Measurements from ENCODE around the gene FTH1.

- TF ChIP-seq, protein P1, sequence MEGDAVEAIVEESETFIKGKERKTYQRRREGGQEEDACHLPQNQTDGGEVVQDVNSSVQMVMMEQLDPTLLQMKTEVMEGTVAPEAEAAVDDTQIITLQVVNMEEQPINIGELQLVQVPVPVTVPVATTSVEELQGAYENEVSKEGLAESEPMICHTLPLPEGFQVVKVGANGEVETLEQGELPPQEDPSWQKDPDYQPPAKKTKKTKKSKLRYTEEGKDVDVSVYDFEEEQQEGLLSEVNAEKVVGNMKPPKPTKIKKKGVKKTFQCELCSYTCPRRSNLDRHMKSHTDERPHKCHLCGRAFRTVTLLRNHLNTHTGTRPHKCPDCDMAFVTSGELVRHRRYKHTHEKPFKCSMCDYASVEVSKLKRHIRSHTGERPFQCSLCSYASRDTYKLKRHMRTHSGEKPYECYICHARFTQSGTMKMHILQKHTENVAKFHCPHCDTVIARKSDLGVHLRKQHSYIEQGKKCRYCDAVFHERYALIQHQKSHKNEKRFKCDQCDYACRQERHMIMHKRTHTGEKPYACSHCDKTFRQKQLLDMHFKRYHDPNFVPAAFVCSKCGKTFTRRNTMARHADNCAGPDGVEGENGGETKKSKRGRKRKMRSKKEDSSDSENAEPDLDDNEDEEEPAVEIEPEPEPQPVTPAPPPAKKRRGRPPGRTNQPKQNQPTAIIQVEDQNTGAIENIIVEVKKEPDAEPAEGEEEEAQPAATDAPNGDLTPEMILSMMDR (IDR thresholded peaks at IDR 0.05): no peak
- TF ChIP-seq CHD2 (IDR thresholded peaks at IDR 0.05; ENCODE audit: low read length, partially characterized antibody): no peak
- TF ChIP-seq TAF1 (IDR thresholded peaks at IDR 0.05; ENCODE audit: borderline replicate concordance, low read depth, low read length): no peak
- TF ChIP-seq, protein P2, sequence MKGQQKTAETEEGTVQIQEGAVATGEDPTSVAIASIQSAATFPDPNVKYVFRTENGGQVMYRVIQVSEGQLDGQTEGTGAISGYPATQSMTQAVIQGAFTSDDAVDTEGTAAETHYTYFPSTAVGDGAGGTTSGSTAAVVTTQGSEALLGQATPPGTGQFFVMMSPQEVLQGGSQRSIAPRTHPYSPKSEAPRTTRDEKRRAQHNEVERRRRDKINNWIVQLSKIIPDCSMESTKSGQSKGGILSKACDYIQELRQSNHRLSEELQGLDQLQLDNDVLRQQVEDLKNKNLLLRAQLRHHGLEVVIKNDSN (IDR thresholded peaks at IDR 0.05; ENCODE audit: borderline replicate concordance, low read depth): no peak
- TF ChIP-seq, protein P3, sequence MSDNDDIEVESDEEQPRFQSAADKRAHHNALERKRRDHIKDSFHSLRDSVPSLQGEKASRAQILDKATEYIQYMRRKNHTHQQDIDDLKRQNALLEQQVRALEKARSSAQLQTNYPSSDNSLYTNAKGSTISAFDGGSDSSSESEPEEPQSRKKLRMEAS (IDR thresholded peaks at IDR 0.05; ENCODE audit: low read depth): no peak
- no peak for TF ChIP-seq SIN3A (IDR thresholded peaks at IDR 0.05; ENCODE audit: borderline replicate concordance, low read depth, low read length)
- TF ChIP-seq POLR2AphosphoS5 (IDR thresholded peaks at IDR 0.05; ENCODE audit: low read depth, low read length): no peak
- TF ChIP-seq MEF2A (IDR thresholded peaks at IDR 0.05; ENCODE audit: borderline replicate concordance, low read depth): no peak
- TF ChIP-seq GABPA (IDR thresholded peaks at IDR 0.05; ENCODE audit: low read depth): no peak
Observed at GRCh38 chr11:61972672-61973475, 5.4 kb upstream of the FTH1 start.
